ENCODE measurements around the gene RREB1.
A peak's percentile ranks its signal among the peaks of the same experiment; 100 is the strongest.
"Not testable (repeated sequence)": the region's sequence is repeated elsewhere in the genome, so short reads cannot be mapped to it uniquely, and the experiment has no call there.

The RREB1 gene

GRCh38 chr6:7260291-7261031 lies 152.7 kb downstream of the RREB1 start:
- Histone ChIP-seq H3K36me3 (no peaks in the 10 kb centered on the region), H3K9me3 (no peaks in the 10 kb centered on the region), H3K4me3 (ENCODE audit: low read depth, low read length) (peak overlapping the region; percentile 72), H3K27me3 (no peaks in the 10 kb centered on the region), H3K4me1 (no peaks in the 10 kb centered on the region)
- TF ChIP-seq, protein P1, sequence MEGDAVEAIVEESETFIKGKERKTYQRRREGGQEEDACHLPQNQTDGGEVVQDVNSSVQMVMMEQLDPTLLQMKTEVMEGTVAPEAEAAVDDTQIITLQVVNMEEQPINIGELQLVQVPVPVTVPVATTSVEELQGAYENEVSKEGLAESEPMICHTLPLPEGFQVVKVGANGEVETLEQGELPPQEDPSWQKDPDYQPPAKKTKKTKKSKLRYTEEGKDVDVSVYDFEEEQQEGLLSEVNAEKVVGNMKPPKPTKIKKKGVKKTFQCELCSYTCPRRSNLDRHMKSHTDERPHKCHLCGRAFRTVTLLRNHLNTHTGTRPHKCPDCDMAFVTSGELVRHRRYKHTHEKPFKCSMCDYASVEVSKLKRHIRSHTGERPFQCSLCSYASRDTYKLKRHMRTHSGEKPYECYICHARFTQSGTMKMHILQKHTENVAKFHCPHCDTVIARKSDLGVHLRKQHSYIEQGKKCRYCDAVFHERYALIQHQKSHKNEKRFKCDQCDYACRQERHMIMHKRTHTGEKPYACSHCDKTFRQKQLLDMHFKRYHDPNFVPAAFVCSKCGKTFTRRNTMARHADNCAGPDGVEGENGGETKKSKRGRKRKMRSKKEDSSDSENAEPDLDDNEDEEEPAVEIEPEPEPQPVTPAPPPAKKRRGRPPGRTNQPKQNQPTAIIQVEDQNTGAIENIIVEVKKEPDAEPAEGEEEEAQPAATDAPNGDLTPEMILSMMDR (IDR thresholded peaks at IDR 0.05; ENCODE audit: low read depth, low read length) = no peak
- no peak for DNase-seq

DNA sequence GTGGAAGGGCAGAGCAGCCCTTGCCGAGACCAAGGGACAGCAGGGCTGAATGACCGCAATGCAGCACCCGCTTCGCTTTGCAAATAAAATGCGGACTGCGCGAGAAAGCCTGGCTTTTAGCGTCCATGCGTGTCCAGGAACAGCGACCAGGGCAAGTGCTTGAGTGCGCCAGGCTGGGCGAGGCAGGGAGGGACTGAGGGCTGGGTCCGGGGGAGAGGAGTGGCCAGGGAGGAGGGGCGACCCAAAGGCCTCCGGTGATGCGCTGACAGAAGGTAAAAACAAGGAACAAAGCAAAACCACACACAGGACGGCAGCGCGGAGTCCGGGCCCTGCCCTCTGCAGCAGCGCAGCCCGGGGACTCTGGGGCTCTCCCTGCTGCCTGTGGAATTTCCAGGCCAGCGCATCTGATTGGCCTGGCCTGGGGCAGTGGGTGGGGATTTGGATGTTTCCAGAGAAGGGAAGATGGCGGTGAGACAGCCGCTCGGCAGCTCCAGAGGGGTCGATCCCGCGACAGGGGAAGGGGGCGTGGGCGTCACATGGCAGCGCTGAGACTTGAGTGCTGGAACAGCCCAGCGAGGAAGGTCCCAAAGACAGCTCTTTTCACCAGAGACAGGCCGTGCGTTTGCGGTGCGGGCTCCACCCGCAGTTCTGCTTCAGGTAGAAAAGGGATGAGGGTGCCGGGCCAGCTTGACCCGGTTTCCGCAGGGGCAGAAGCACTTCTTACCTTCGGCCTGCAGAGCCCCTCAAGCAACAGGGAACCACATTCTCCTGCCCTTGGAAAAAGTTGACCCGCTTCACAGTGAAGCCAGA lies 153.5 kb downstream of the RREB1 start:
- peak; percentile 89 for DNase-seq
- Histone ChIP-seq H3K36me3 (no peaks in the 10 kb centered on the region), H3K27me3 (no peaks in the 10 kb centered on the region), H3K4me3 (ENCODE audit: low read depth, low read length) (peak overlapping the region; percentile 72), H3K4me1 (no peaks in the 10 kb centered on the region), H3K9me3 (no peaks in the 10 kb centered on the region)
- TF ChIP-seq, protein P1 (IDR thresholded peaks at IDR 0.05; ENCODE audit: low read depth, low read length) = no peak; the same call in 1 of the 2 replicates

DNA sequence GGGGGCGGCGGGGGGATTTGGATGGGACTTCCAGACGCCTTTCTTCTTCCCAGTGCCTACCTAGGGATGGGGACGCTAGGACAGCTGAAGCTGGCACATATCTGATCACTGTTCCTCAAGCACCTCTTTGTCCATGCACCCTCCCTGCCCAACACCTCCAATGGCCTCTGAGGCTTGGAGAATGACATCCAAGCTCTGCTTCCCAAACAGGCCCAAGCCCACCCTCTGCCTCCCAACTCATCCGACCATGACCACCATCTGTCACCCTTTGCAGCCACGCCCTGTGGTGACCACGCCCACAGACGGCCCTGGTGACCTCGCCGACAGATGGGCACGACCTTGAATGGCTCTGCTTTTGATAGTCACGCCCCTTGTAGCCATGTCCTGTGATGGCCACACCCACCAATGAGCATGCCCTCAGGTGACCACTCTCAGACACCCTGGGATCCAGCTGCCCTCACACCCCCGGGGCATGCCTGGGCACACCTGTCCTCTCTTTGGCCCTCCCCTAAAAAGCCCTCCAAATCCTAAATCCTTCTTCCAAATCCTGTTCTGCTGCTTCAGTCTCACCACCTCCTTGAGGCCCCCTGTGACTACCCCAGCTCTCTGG lies 154.2 kb downstream of the RREB1 start:
- DNase-seq = no peak
- Histone ChIP-seq H3K4me1 (no peaks in the 10 kb centered on the region), H3K9me3 (no peaks in the 10 kb centered on the region), H3K4me3 (ENCODE audit: low read depth, low read length) (peak overlapping the region; percentile 72), H3K36me3 (no peaks in the 10 kb centered on the region), H3K27me3 (no peaks in the 10 kb centered on the region)
- TF ChIP-seq, protein P1 (IDR thresholded peaks at IDR 0.05; ENCODE audit: low read depth, low read length) = no peak

DNA sequence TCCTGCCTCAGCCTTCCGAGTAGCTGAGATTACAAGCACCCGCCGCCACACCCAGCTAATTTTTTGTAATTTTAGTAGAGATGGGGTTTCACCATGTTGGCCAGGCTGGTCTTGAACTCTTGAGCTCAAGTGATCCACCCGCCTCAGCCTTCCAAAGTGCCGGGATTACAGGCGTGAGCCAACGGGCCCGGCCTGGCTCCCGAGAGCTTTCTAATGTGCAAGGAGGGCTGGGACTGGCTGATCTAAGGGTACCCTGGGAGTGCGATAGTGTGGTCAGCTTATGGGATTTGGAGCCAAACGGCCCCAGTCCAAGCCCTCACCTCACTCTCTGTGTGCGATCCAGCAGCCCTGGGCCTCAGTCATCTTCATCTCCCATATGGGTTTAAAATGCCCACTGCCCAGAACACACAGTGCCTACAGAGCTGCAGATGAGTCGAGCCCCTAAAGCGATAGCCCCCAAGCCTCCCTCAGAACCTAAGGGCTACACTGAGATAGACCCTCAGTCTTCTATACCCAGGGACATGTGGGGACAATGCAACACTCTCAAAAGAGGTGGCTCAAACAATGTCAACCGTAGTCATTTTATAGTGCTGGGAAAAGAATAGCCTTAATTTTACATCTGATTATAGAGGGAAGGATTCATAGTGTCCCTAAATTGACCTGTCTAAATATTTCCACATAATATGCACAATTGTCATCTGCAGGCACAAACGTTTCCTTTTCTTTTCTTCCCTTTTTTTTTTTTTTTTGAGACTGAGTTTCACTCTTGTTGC lies 155.2 kb downstream of the RREB1 start:
- DNase-seq = no peak
- no peaks in the 10 kb centered on the region; the same call in 1 of the 2 replicates for H3K4me1 ChIP-seq
- no peaks in the 10 kb centered on the region for H3K27me3 ChIP-seq
- H3K9me3 ChIP-seq = no peaks in the 10 kb centered on the region
- no peak overlapping the region for H3K4me3 ChIP-seq (ENCODE audit: low read depth, low read length)
- TF ChIP-seq, protein P1 (IDR thresholded peaks at IDR 0.05; ENCODE audit: low read depth, low read length) = no peak
- H3K36me3 ChIP-seq = no peaks in the 10 kb centered on the region

GRCh38 chr6:7263519-7263805 lies 155.7 kb downstream of the RREB1 start:
- H3K27me3 ChIP-seq; H3K4me3 ChIP-seq (ENCODE audit: low read depth, low read length); H3K9me3 ChIP-seq; H3K36me3 ChIP-seq; DNase-seq; H3K4me1 ChIP-seq: not testable (repeated sequence)

GRCh38 chr6:7264041-7264440 lies 156.3 kb downstream of the RREB1 start:
- DNase-seq = no peak
- TF ChIP-seq, protein P1 (IDR thresholded peaks at IDR 0.05; ENCODE audit: low read depth, low read length) = no peak
- no peaks in the 10 kb centered on the region; the same call in 1 of the 2 replicates for H3K4me1 ChIP-seq
- H3K27me3 ChIP-seq = no peaks in the 10 kb centered on the region
- no peak overlapping the region for H3K4me3 ChIP-seq (ENCODE audit: low read depth, low read length)
- H3K36me3 ChIP-seq = no peaks in the 10 kb centered on the region
- no peaks in the 10 kb centered on the region for H3K9me3 ChIP-seq
